PC-9 (cell line): ENCODE measurements around the gene PURB.

Source experiments
- CTCF ChIP-seq: fragments of 200-600 bp; sonication (generic); conservative IDR thresholded peaks from 2 replicates; pipeline ENCODE4 v1.6.1; 2017; ENCODE audit warnings: mixed run types, antibody characterized with exemption, mild to moderate bottlenecking, moderate library complexity
- EZH2 ChIP-seq: fragments of 200-600 bp; sonication (generic); IDR thresholded peaks from 2 replicates; pipeline ENCODE4 v1.8.0; 2017; ENCODE audit warnings: antibody characterized with exemption, low read depth

GRCh38 chr7:44917465-44917864, 32.1 kb upstream of the PURB start:
- TF ChIP-seq CTCF (no peak), EZH2 (no peak)
